Pulmonary artery endothelial cell (primary cell): ENCODE measurements around the gene NR3C1. TPM values are rescaled to one million over a fixed set of nuclear protein-coding genes. Genes with fewer than 3 reads are reported as not detected.
"Not testable (repeated sequence)": the region's sequence is repeated elsewhere in the genome, so short reads cannot be mapped to it uniquely, and the experiment has no call there.

Experiments
- DNase-seq: peaks from one replicate; pipeline ENCODE4 v3.0.0-alpha.2; 2011; ENCODE audit warnings: low read depth, low spot score
- total RNA-seq: library from RNA; depleted of rRNA; stranded (reverse); fragments of >200 nt; gene quantifications from 2 replicates; pipeline ENCODE4 v1.2.3, GENCODE V29; 2014

NR3C1 gene
- total RNA-seq, 1 donor from 2014 or later: 25.0 TPM

- no peak for DNase-seq
Observed at GRCh38 chr5:143340891-143341685, 62.4 kb downstream of the NR3C1 start.

GRCh38 chr5:143338658-143339366 is 64.7 kb downstream of the NR3C1 start:
- DNase-seq: no peak

GRCh38 chr5:143337946-143338345 is 65.5 kb downstream of the NR3C1 start:
- DNase-seq: no peak

GRCh38 chr5:143336485-143336884 is 67.0 kb downstream of the NR3C1 start:
- DNase-seq: no peak

GRCh38 chr5:143334903-143335302 is 68.6 kb downstream of the NR3C1 start:
- no peak for DNase-seq

GRCh38 chr5:143334380-143334779 is 69.1 kb downstream of the NR3C1 start:
- DNase-seq: not testable (repeated sequence)

GRCh38 chr5:143331956-143332355 is 71.5 kb downstream of the NR3C1 start:
- no peak for DNase-seq

- no peak for DNase-seq
Observed at GRCh38 chr5:143329843-143330242, 73.6 kb downstream of the NR3C1 start.

GRCh38 chr5:143328589-143329220 is 74.8 kb downstream of the NR3C1 start:
- DNase-seq: no peak

- DNase-seq: not testable (repeated sequence)
Observed at GRCh38 chr5:143325086-143325485, 78.4 kb downstream of the NR3C1 start.

GRCh38 chr5:143322931-143323630 is 80.4 kb downstream of the NR3C1 start:
- DNase-seq: not testable (repeated sequence)

- DNase-seq: no peak
Observed at GRCh38 chr5:143322176-143322575, 81.3 kb downstream of the NR3C1 start.

- no peak for DNase-seq
Observed at GRCh38 chr5:143319437-143320227, 83.9 kb downstream of the NR3C1 start.

- DNase-seq: no peak
Observed at GRCh38 chr5:143318833-143319232, 84.7 kb downstream of the NR3C1 start.

- DNase-seq: no peak
Observed at GRCh38 chr5:143318270-143318669, 85.2 kb downstream of the NR3C1 start.

GRCh38 chr5:143316844-143317631 is 86.4 kb downstream of the NR3C1 start:
- no peak for DNase-seq

GRCh38 chr5:143316337-143316736 is 87.1 kb downstream of the NR3C1 start:
- no peak for DNase-seq

GRCh38 chr5:143315929-143316328 is 87.6 kb downstream of the NR3C1 start:
- DNase-seq: no peak

- no peak for DNase-seq
Observed at GRCh38 chr5:143315214-143315613, 88.3 kb downstream of the NR3C1 start.

- DNase-seq: no peak
Observed at GRCh38 chr5:143314659-143315058, 88.8 kb downstream of the NR3C1 start.
